ENCODE results near the gene RALA.
A peak's percentile ranks its signal among the peaks of the same experiment; 100 is the strongest.
"Not testable (repeated sequence)": the region's sequence is repeated elsewhere in the genome, so short reads cannot be mapped to it uniquely, and the experiment has no call there.

RALA gene

DNA sequence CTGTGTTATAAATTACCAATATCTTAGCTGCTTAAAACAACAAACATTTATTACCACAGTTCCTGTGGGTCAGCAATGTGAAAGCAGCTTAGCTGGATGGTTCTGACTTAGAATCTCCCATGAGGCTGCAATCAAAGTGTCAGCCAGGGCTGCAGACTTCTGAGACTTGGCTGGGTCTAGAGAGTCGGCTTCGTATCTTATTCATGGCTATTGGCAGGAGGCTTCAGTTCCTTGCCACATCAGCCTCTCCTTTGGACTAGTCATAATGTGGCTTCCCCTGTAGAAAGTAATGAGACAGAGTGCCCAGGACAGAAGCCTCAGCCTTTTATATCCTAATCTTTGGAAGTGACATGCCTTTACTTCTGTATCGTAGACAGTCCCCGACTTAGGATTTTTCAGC is 27.3 kb downstream of the RALA start:
- peak; percentile 74 for DNase-seq

DNA sequence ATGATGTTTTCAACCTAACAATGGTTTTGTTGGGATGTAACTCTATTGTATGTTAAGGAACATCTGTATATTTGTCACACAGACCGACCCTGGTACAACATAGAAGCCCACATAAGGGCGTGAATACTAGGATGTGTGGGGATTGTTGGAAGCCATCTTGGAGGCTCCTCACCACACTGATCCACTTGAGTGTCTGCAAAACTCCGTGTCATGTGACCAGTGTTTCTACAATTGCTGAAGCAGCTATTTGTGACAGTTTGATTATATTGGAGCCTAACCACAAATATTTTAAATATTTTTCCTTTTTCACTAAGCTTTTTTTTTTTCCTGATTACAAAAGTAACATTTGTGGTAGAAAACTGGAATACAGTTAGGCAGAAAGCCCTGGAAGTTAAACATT is 27.9 kb downstream of the RALA start:
- peak; percentile 73 for DNase-seq

DNA sequence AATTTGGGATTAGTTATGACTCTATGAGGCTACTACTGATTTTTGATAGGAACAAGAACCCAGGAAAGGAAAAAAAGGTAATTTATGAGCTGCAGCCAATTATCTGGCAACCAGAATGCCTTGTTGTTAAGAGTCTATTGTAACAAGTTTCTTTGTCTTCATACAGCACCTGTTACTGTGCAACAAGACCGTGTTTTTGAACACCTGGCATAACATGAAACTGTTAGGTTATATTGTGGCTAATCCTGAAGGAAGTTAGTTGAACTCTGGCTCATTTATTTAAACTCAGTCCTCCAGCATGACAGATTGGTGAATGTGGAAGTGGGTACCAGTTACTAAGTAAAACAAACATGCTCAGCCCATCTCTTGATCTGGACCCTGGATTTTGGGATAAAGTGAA is 33.0 kb downstream of the RALA start:
- DNase-seq = no peak

DNA sequence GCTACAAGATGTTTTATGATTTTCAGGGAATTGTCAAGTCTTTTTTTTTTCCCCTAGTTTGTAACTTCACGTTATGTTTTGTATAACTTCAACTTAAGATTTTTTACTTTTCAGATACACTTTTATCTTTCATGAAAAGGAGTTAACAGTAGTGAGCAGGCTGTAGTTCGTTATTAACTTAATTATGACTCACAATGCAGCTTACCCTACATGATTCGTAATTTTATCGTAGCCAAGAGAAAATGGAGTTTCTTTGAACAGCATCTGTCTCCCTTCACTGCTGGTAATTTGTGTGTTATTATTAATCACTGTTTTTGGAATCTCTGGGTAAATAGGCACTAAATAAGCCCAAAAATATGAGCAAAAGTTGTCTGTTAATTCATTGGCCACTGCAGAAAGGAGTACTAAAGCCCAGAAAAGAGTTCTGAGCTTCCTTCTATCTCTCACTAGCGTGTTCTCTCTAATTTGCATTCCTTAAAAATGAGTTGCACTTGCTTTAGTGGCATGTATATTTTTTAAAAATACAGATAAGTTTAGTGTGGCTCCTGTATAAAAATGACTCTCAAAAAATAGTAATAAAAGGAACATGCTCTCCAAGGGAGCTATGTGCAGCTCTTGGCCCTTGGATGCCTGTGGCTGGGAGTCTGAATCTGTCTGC is 36.1 kb downstream of the RALA start:
- peak; percentile 43 for DNase-seq

GRCh38 chr7:39661960-39662359 is 38.6 kb downstream of the RALA start:
- no peak for DNase-seq

- DNase-seq = no peak
These were observed 39.9 kb downstream of the RALA start for GRCh38 chr7:39663263-39663662.

GRCh38 chr7:39664057-39664456 is 40.7 kb downstream of the RALA start:
- DNase-seq = no peak

- no peak for DNase-seq
These were observed 41.2 kb downstream of the RALA start for GRCh38 chr7:39664585-39664984.

DNA sequence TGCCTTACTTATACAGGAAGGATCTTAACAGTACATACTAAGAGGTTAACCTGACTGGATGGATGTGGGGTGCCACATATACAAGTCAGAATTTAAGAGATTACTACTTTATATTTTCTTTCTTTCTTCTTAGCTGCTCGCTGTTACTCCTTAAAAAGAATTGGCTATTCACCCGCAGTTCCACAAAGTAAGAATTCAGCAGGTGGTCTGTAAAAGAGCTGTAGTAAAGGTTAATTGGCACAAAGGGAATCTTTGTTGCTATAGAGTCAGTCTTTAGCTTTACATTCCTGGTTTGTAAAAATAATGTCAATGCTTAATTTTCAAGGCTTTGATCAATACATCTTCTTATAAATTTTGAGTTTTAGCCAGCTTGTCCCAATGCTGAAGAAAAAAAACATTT is 43.2 kb downstream of the RALA start:
- no peak for DNase-seq

GRCh38 chr7:39667341-39667923 is 44.1 kb downstream of the RALA start:
- peak; percentile 53 for DNase-seq

GRCh38 chr7:39668280-39668679 is 44.9 kb downstream of the RALA start:
- DNase-seq = peak; percentile 48

- DNase-seq = no peak
These were observed 46.7 kb downstream of the RALA start for GRCh38 chr7:39670052-39670451.

DNA sequence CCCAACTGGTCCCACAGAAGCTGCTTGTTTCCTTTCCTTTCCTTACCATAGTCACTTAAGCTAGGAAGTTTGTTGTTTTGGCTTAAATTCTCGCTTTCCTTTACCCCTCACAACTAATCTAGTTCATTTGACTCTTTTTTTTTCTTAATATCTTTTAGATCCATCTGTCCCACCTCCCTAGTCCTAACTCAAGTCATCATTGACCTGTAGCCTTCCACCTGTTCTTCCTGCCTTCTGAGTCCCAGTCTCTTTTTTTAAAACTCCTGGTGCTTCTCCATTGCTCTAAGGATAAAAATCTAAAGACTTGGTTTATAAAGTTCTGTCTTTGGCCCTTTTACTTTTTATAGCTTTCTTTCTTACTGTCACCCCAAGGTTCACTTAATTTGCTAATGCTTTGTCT is 47.6 kb downstream of the RALA start:
- no peak for DNase-seq

GRCh38 chr7:39672176-39672575 is 48.8 kb downstream of the RALA start:
- DNase-seq = peak; percentile 33

GRCh38 chr7:39673868-39674267 is 50.5 kb downstream of the RALA start:
- DNase-seq = no peak

GRCh38 chr7:39674406-39674805 is 51.0 kb downstream of the RALA start:
- no peak for DNase-seq

- no peak for DNase-seq
These were observed 53.0 kb downstream of the RALA start for GRCh38 chr7:39676346-39676745.

DNA sequence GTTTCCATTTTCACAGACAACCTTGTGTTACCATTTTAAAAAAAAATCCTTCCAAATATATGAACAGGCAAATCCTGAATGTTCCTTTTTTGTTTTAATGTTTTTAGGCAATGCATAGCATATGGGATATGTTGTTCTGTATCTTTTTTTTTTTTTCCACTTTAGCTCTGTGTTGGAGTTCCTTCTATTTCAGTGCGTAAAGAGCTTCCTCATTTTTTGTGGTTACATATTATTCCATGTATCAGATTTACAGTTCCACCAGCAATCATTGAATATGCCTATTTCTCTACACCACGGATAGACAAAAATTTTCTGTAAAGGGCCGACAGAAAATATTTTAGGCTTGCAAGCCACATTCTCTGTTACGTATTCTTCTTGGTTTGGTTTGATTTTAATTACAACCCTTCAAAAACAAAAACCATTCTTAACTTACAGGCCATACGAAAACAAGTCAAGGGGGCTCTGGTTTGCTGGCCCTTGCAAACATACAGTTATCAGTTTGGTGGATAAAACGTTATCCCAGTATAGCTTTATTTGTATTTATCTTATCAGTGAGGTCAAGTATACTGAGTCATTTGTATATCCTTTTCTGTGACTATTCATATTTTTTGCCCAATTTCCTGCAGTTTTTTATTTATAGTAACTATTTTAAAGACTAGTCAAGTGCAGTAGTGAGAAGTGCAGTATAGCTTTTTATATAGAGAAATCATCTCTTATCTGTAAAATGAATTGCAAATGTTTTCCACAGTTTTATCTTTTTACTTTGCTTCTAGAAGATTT is 55.7 kb downstream of the RALA start:
- no peak for DNase-seq

DNA sequence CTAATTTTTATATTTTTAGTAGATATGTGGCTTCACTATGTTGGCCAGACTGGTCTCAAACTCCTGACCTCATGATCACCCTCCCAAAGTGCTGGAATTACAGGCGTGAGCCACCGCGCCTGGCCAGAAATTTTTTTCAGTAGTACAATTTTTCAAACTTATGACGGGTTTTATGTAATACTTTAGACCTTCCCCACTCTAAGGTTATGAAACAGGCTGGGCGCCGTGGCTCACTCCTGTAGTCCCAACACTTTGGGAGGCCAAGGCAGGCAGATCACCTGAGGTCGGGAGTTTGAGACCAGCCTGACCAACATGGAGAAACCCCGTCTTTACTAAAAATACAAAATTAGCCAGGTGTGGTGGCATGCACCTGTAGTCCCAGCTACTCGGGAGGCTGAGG is 56.5 kb downstream of the RALA start:
- DNase-seq = not testable (repeated sequence)

- no peak for DNase-seq
These were observed 58.6 kb downstream of the RALA start for GRCh38 chr7:39681887-39682441.

- peak; percentile 84 for DNase-seq
These were observed 60.0 kb downstream of the RALA start for GRCh38 chr7:39683216-39683845.

- peak; percentile 70 for DNase-seq
These were observed 63.0 kb downstream of the RALA start for GRCh38 chr7:39686261-39686924.
